Measurements from ENCODE around the gene ZNF641. TPM values are rescaled to one million over a fixed set of nuclear protein-coding genes. Genes with fewer than 3 reads are reported as not detected.

Gene ZNF641
- total RNA-seq, 1 donor from 2014 or later: 18.5 TPM

DNA sequence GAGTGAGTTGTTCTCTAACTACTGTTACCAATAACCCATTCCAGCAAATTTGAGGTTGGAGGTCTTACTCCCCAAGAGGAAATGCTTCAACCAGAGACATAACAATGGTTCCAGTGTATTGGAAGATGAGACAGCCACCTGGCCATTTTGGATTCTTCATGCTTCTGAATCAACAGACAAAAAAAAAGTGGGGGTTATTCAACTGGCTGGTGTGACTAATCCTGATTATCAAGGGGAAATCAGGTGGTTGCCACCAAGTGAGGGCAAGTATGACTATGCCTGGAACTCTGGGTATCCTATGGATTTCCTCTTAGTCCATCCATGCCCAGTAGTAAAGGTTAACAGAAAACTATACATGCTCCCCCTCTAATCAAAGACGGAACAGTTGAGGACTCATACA lies 29.9 kb upstream of the ZNF641 start:
- Mint-ChIP-seq H3K36me3 (ENCODE audit: unreplicated experiment) (no peaks in the 10 kb centered on the region), H3K9me3 (ENCODE audit: unreplicated experiment) (no peaks in the 10 kb centered on the region), H3K4me3 (ENCODE audit: unreplicated experiment) (no peak overlapping the region), H3K27me3 (ENCODE audit: unreplicated experiment) (peaks cover 18% of the 10 kb centered on the region), H3K4me1 (ENCODE audit: unreplicated experiment) (no peaks in the 10 kb centered on the region), H3K27ac (ENCODE audit: unreplicated experiment) (no peak overlapping the region)
- TF ChIP-seq, protein P1, sequence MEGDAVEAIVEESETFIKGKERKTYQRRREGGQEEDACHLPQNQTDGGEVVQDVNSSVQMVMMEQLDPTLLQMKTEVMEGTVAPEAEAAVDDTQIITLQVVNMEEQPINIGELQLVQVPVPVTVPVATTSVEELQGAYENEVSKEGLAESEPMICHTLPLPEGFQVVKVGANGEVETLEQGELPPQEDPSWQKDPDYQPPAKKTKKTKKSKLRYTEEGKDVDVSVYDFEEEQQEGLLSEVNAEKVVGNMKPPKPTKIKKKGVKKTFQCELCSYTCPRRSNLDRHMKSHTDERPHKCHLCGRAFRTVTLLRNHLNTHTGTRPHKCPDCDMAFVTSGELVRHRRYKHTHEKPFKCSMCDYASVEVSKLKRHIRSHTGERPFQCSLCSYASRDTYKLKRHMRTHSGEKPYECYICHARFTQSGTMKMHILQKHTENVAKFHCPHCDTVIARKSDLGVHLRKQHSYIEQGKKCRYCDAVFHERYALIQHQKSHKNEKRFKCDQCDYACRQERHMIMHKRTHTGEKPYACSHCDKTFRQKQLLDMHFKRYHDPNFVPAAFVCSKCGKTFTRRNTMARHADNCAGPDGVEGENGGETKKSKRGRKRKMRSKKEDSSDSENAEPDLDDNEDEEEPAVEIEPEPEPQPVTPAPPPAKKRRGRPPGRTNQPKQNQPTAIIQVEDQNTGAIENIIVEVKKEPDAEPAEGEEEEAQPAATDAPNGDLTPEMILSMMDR (IDR thresholded peaks at IDR 0.05): no peak
- no peak for DNase-seq (ENCODE audit: extremely low spot score, unreplicated experiment)

DNA sequence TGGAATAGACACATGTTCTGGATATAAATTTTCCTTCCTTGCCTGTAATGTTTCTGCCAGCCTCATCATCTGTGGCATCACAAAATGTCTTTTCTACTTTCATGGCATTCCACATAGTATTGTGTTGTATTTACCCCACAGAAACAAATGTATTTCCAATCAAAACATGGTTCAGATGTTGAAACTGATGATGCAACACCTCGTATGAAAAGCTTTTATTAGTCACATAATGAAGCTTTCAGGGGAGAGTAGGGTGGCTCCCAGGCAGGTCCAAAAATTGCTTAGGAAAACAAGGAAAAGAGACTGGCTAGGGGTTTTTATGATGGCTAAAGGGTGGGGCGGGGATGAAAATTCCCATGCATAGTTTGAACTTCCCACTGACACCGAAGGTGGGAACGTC lies 29.1 kb upstream of the ZNF641 start:
- Mint-ChIP-seq H3K27ac (ENCODE audit: unreplicated experiment) (no peak overlapping the region), H3K27me3 (ENCODE audit: unreplicated experiment) (peaks cover 18% of the 10 kb centered on the region), H3K4me1 (ENCODE audit: unreplicated experiment) (no peaks in the 10 kb centered on the region), H3K4me3 (ENCODE audit: unreplicated experiment) (no peak overlapping the region), H3K9me3 (ENCODE audit: unreplicated experiment) (no peaks in the 10 kb centered on the region), H3K36me3 (ENCODE audit: unreplicated experiment) (no peaks in the 10 kb centered on the region)
- TF ChIP-seq, protein P1 (IDR thresholded peaks at IDR 0.05): no peak
- DNase-seq (ENCODE audit: extremely low spot score, unreplicated experiment): no peak

DNA sequence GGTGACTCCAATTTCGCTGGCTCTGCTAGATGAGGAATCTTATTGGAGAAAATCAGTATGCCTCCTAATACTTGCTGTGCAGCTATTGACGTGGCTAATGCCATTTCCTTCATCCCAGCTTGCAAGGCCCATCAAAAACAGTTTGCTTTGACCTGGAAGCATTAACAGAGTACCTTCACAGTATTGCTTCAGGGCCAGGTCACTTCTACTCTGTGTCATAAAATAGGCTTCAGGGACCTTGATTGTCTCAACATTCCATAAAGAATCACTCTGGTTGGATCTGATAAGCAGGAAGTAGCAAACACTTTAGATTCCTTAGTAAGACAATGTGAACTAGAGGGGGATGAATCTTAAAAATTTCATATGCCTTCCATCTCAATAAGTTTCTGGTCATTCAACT lies 26.9 kb upstream of the ZNF641 start:
- Mint-ChIP-seq H3K27me3 (ENCODE audit: unreplicated experiment) (peaks cover 18% of the 10 kb centered on the region), H3K36me3 (ENCODE audit: unreplicated experiment) (no peaks in the 10 kb centered on the region), H3K4me3 (ENCODE audit: unreplicated experiment) (no peak overlapping the region), H3K9me3 (ENCODE audit: unreplicated experiment) (no peaks in the 10 kb centered on the region), H3K4me1 (ENCODE audit: unreplicated experiment) (no peaks in the 10 kb centered on the region), H3K27ac (ENCODE audit: unreplicated experiment) (no peak overlapping the region)
- TF ChIP-seq, protein P1 (IDR thresholded peaks at IDR 0.05): no peak
- DNase-seq (ENCODE audit: extremely low spot score, unreplicated experiment): no peak

DNA sequence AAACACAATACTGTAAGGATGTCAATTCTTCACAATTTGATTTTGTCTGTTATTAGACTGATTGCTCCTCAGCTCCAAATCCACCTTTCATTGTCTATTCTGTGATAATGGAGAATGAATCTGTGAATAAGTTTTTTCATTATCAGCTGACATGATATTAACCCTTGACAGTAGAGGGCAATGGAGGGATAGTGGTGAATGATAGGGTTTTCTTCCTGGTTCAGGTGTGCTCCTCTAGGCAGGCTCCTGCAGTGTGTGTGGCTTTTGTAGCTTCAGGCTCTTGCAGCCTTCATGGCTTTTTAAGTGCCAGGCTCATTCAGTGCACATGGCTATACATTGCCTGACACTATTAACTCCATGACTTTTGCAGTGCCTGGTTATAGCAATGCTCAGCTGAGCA lies 23.4 kb upstream of the ZNF641 start:
- no peak for DNase-seq (ENCODE audit: extremely low spot score, unreplicated experiment)
- Mint-ChIP-seq H3K36me3 (ENCODE audit: unreplicated experiment) (no peaks in the 10 kb centered on the region), H3K27ac (ENCODE audit: unreplicated experiment) (no peak overlapping the region), H3K27me3 (ENCODE audit: unreplicated experiment) (peaks cover 28% of the 10 kb centered on the region), H3K4me3 (ENCODE audit: unreplicated experiment) (no peak overlapping the region), H3K4me1 (ENCODE audit: unreplicated experiment) (no peaks in the 10 kb centered on the region), H3K9me3 (ENCODE audit: unreplicated experiment) (peaks cover 5% of the 10 kb centered on the region)
- TF ChIP-seq, protein P1 (IDR thresholded peaks at IDR 0.05): no peak

DNA sequence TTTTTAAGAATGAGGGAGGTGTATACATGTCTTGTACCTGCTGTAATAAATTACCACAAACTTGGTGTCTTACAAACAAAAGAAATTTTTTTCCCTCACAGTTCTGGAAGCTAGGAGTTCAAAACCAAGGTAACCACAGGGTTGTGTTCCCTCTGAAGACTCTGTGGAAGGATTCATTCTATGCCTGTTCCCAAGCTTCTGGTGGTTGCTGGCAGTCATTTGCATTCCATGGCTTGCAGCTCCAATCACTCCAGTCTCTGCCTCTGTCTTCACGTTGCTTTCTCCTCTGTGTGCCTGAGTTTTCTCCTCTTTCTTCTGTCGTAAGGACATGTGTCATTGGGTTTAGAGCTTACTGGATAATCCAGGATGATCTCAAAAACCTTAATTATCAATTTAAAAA lies 15.4 kb upstream of the ZNF641 start:
- peaks cover 5% of the 10 kb centered on the region for H3K9me3 Mint-ChIP-seq (ENCODE audit: unreplicated experiment)
- TF ChIP-seq, protein P1 (IDR thresholded peaks at IDR 0.05): no peak
- no peak overlapping the region for H3K27ac Mint-ChIP-seq (ENCODE audit: unreplicated experiment)
- no peak overlapping the region for H3K4me3 Mint-ChIP-seq (ENCODE audit: unreplicated experiment)
- H3K36me3 Mint-ChIP-seq (ENCODE audit: unreplicated experiment): peaks cover 2% of the 10 kb centered on the region
- DNase-seq (ENCODE audit: extremely low spot score, unreplicated experiment): no peak
- H3K4me1 Mint-ChIP-seq (ENCODE audit: unreplicated experiment): no peaks in the 10 kb centered on the region
- peaks cover 56% of the 10 kb centered on the region for H3K27me3 Mint-ChIP-seq (ENCODE audit: unreplicated experiment)

All from osteocyte (in vitro differentiated cells).